A549 (cell line): ENCODE measurements around the gene CENPM. TPM values are rescaled to one million over a fixed set of nuclear protein-coding genes. Genes with fewer than 3 reads are reported as not detected.

Source experiments
- ATAC-seq, 2 experiments: fragments of 200-7000 bp in 1 of 2; fragments of >200 bp in 1 of 2; cut with Nextera tagmentation in 1 of 2; cut with Tn5 transposase in 1 of 2; 3 replicates each; pipeline versions ENCODE4 v1.8.0 to v1.9.1; 2018 to 2020; ENCODE audit warnings: mild to moderate bottlenecking in 1 of 2, moderate library complexity in 1 of 2
- CTCF ChIA-PET: fragments of 300-600 bp; sonication (Branson Sonifier 250); formaldehyde crosslinking; extraction: SDS; loops from one replicate; lab custom pipeline; 2021; ENCODE audit warnings: antibody characterized with exemption, inconsistent platforms; lab: Yijun Ruan, JAX
- POLR2A ChIA-PET: fragments of 350-600 bp; formaldehyde crosslinking; extraction: SDS; loops from one replicate; lab custom pipeline; 2021; ENCODE audit warnings: antibody characterized with exemption, inconsistent platforms; lab: Yijun Ruan, JAX
- DNase-seq, 2 experiments: peaks; one replicate each; pipeline versions ENCODE4 v3.0.0 to v3.0.0-alpha.2; 2011 to 2016; ENCODE audit warnings: low read depth in 1 of 2, low spot score in 1 of 2
- FAIRE-seq: peaks from 2 replicates; lab custom pipeline; 2011; peaks lifted over from hg19 to GRCh38; lab: Jason Lieb, UNC
- H3K27ac ChIP-seq, 2 experiments: fragments of >200 bp; sonication (Bioruptor Twin); formaldehyde crosslinking; 3 replicates each; pipeline ENCODE4 v1.5.1; 2016 to 2017
- H3K4me1 ChIP-seq: fragments of >200 bp; sonication (Bioruptor Twin); formaldehyde crosslinking; 3 replicates; pipeline ENCODE4 v1.6.1; 2016
- H3K4me2 ChIP-seq: fragments of >200 bp; sonication (Bioruptor Twin); formaldehyde crosslinking; 3 replicates; pipeline ENCODE4 v1.6.1; 2016
- H3K4me3 ChIP-seq: fragments of >200 bp; sonication (Bioruptor Twin); formaldehyde crosslinking; 3 replicates; pipeline ENCODE4 v1.5.1; 2016
- H3K9me3 ChIP-seq: fragments of >200 bp; sonication (Bioruptor Twin); formaldehyde crosslinking; 3 replicates; pipeline ENCODE4 v1.6.1; 2016
- CEBPB ChIP-seq, 2 experiments: fragments of >200 bp in 1 of 2; sonication (Bioruptor Twin) in 1 of 2; formaldehyde crosslinking in 1 of 2; IDR thresholded peaks; 2 replicates each; pipeline ENCODE4 v1.6.1; 2012 to 2016
- ESRRA ChIP-seq: fragments of 150-350 bp; IDR thresholded peaks from 2 replicates; pipeline ENCODE4 v1.6.1; 2014; ENCODE audit warnings: mild to moderate bottlenecking, low read length, borderline replicate concordance
- HEYL ChIP-seq: fragments of 250-450 bp; sonication (Bioruptor Pico); IDR thresholded peaks from 2 replicates; pipeline ENCODE4 v1.8.0; 2021; ENCODE audit warnings: mild to moderate bottlenecking, moderate library complexity
- HOXA7 ChIP-seq: fragments of 250-450 bp; sonication (Bioruptor Pico); IDR thresholded peaks from 2 replicates; pipeline ENCODE4 v1.5.0; 2020; ENCODE audit warnings: mild to moderate bottlenecking, moderate library complexity
- HOXB5 ChIP-seq: fragments of 250-450 bp; sonication (Bioruptor Pico); IDR thresholded peaks from 2 replicates; pipeline ENCODE4 v1.5.0; 2020; ENCODE audit warnings: mild to moderate bottlenecking, moderate library complexity
- MYC ChIP-seq: IDR thresholded peaks from 2 replicates; pipeline ENCODE4 v1.6.1; 2012; ENCODE audit warnings: mild to moderate bottlenecking, inconsistent platforms, low read length, improper control_type of control experiment, borderline replicate concordance
- NPAS2 ChIP-seq: fragments of 250-450 bp; sonication (Bioruptor Pico); IDR thresholded peaks from 2 replicates; pipeline ENCODE4 v1.8.0; 2022; ENCODE audit warnings: mild to moderate bottlenecking, moderate library complexity, borderline replicate concordance
- RCOR1 ChIP-seq: fragments of 150-350 bp; IDR thresholded peaks from 2 replicates; pipeline ENCODE4 v1.6.1; 2014; ENCODE audit warnings: antibody characterized with exemption, low read length, low read depth
- SMC3 ChIP-seq: fragments of >200 bp; sonication (Bioruptor Twin); formaldehyde crosslinking; IDR thresholded peaks from 3 replicates; pipeline ENCODE4 v1.6.1; 2018; ENCODE audit warnings: inconsistent platforms
- TP53 ChIP-seq: fragments of 250-450 bp; sonication (Bioruptor Pico); IDR thresholded peaks from 2 replicates; pipeline ENCODE4 v1.5.0; 2021; ENCODE audit warnings: mild to moderate bottlenecking, moderate library complexity
- ZC3H11A ChIP-seq: fragments of 450-650 bp; IDR thresholded peaks from 2 replicates; pipeline ENCODE4 v1.6.1; 2014; ENCODE audit warnings: antibody characterized with exemption, mild to moderate bottlenecking
- ZNF302 ChIP-seq: fragments of 250-450 bp; sonication (Bioruptor Pico); IDR thresholded peaks from 2 replicates; pipeline ENCODE4 v1.9.0; 2021; ENCODE audit warnings: inconsistent platforms, mild to moderate bottlenecking, moderate library complexity
- WGBS: methylation state at CpG from one replicate; pipeline ENCODE4 v1.1.6; 2017; ENCODE audit errors: missing lambda C conversion rate; 5-methylcytosine and 5-hydroxymethylcytosine counted together
- polyA plus RNA-seq, 4 experiments: library from polyadenylated mRNA; depleted of rRNA in 3 of 4; stranded (reverse); fragments of >200 nt; fragmentation: RNase III in 1 of 4; extraction: RNeasy Plus Mini Kit Qiagen cat#74134 plus additional on column Dnase treatment in 1 of 4; gene quantifications; 2 replicates in 3 of 4; 3 replicates in 1 of 4; pipeline ENCODE4 v1.2.3, GENCODE V29; 2011 to 2017
- TF ChIP-seq, protein P1 (sequence below): fragments of 150-350 bp; IDR thresholded peaks from 2 replicates; pipeline ENCODE4 v1.6.1; 2014; ENCODE audit warnings: low read depth, mild to moderate bottlenecking, low read length
- TF ChIP-seq, protein P2 (sequence below): IDR thresholded peaks from 2 replicates; pipeline ENCODE4 v1.6.1; 2012; ENCODE audit warnings: low read depth, borderline replicate concordance
- TF ChIP-seq, protein P3 (sequence below): fragments of 250-450 bp; sonication (Bioruptor Pico); IDR thresholded peaks from 2 replicates; pipeline ENCODE4 v1.5.0; 2020; ENCODE audit warnings: low read depth, mild to moderate bottlenecking, moderate library complexity
- TF ChIP-seq, protein P4 (sequence below): fragments of >200 bp; sonication (Bioruptor Twin); formaldehyde crosslinking; IDR thresholded peaks from 3 replicates; pipeline ENCODE4 v1.6.1; 2016
- TF ChIP-seq, protein P5 (sequence below): fragments of 450-650 bp; IDR thresholded peaks from 2 replicates; pipeline ENCODE4 v1.6.1; 2014; ENCODE audit warnings: antibody characterized with exemption

CENPM gene
- polyA plus RNA-seq, 2 of the 4 experiments (the other 2 are of a cell fraction) = 22.3 to 40.1 TPM

DNA sequence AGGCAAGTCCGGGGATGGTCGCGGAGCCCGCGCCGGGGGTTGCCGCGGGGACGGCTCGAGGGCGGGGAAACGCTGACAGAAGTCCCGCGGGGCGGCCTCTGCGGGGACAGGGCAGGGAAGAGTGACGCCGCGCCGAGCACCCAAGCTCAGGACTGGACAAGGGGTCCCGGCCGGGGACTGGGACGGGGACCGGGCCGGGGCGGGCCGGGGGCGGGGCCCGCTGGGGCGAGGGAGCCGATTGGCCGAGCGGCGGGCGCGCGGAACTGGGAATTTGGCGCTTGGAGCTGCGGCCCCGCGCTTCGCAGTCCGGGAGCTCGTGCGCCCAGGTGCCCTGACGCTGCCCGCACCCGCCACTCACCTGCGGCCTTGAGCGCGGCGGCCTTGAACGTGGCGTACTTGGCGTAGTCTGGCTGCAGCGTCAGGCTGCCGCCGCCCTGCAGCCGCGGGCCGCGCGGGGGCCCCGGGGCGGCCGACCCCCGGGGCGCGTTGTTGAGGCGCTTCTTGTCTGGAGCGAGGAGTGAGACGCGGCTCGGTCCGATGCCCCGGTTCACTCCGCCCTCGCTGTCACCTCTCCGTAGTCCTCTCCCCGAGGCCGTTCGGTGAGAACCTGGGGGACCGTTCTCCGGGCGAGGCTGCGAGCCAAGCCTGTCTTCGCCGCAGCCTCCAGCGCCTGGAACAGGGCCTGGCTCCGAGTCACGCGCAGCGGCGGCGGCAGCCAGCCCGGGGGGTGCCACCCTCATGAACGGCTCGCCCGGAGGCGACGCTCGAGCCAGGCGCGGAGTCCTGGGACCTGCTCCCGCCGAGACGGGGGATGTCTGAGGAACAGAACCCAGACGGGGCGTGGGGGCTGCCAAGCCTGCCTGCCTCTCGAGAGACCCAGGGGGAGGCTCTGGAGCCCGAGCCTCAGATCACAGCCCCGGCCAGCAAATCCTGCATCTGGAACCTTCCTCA, 36.6 kb downstream of the CENPM start:
- CTCF ChIA-PET = no interaction called here
- no peak for DNase-seq
- no peaks in the 10 kb centered on the region; the same call in 2 of the 3 replicates for H3K4me1 ChIP-seq
- no peak overlapping the region for H3K27ac ChIP-seq
- TF ChIP-seq HOXA7 (no peak), ZNF302 (CRISPR knock-in tag) (no peak), NPAS2 (CRISPR knock-in tag) (no peak), TP53 (no peak), ESRRA (no peak), HOXB5 (CRISPR knock-in tag) (no peak), RCOR1 (no peak), MYC (no peak)
- TF ChIP-seq, protein P1, sequence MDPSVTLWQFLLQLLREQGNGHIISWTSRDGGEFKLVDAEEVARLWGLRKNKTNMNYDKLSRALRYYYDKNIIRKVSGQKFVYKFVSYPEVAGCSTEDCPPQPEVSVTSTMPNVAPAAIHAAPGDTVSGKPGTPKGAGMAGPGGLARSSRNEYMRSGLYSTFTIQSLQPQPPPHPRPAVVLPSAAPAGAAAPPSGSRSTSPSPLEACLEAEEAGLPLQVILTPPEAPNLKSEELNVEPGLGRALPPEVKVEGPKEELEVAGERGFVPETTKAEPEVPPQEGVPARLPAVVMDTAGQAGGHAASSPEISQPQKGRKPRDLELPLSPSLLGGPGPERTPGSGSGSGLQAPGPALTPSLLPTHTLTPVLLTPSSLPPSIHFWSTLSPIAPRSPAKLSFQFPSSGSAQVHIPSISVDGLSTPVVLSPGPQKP = no peak
- TF ChIP-seq, protein P2, sequence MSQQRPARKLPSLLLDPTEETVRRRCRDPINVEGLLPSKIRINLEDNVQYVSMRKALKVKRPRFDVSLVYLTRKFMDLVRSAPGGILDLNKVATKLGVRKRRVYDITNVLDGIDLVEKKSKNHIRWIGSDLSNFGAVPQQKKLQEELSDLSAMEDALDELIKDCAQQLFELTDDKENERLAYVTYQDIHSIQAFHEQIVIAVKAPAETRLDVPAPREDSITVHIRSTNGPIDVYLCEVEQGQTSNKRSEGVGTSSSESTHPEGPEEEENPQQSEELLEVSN = no peak
- TF ChIP-seq, protein P3, sequence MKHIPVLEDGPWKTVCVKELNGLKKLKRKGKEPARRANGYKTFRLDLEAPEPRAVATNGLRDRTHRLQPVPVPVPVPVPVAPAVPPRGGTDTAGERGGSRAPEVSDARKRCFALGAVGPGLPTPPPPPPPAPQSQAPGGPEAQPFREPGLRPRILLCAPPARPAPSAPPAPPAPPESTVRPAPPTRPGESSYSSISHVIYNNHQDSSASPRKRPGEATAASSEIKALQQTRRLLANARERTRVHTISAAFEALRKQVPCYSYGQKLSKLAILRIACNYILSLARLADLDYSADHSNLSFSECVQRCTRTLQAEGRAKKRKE (CRISPR knock-in tag) = no peak
- ATAC-seq = no peak
- POLR2A ChIA-PET = no interaction called here
- H3K4me2 ChIP-seq = no peak overlapping the region
- 98% methylated on average over 25 of the region's 112 CpGs for whole genome bisulfite sequencing
- H3K4me3 ChIP-seq = no peak overlapping the region
- H3K9me3 ChIP-seq = no peaks in the 10 kb centered on the region
- FAIRE-seq = no peak

DNA sequence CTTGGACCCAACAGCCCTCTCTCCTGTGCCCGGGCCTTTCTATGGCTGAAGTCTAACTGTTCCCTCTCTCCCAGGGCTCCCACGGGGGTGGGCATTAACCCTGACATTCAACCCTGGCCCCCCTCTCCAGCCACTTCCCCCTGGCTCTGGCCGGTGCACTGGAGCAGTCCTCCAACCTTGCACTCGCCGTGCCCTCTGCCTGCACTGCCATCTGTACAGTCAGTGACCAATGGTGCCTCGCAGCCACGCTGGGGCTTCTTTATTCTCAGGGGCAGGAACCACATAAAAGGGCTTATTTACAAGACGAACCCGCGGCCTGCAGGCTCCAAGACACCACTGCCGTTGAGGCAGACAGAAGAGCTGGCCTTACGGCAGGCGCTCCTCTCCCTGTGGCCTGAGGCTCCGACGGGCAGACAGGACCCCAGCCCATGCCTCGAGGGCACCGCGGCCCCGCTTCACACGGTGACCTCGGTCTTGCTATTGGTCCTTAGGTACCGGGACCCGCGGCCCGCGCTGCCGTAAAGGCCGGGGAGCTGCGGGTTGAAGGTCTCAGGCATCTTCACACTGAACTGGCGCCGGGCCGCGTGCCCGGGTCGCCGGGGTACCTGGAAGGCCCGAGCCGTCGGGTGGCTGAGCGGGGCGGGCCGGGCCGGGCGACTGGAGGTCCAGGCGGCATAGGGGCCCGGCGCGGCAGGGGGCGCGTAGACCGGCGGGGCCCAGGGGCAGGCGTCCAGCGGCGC, 37.5 kb downstream of the CENPM start:
- ChIA-PET POLR2A (no interaction called here), CTCF (interaction anchor here (2.0 kb wide), 1 partner anchor 17 kb away, joined by 11 read pairs; the partner anchor contains the start of gene TNFRSF13C)
- Histone ChIP-seq H3K4me3 (no peak overlapping the region), H3K9me3 (no peaks in the 10 kb centered on the region), H3K4me2 (no peak overlapping the region), H3K4me1 (no peaks in the 10 kb centered on the region; the same call in 2 of the 3 replicates), H3K27ac (no peak overlapping the region)
- DNase-seq (no peak), ATAC-seq (no peak), FAIRE-seq (no peak)
- TF ChIP-seq ESRRA = no peak
- TF ChIP-seq, protein P1 = no peak
- 89% methylated on average over 27 of the region's 55 CpGs for WGBS

DNA sequence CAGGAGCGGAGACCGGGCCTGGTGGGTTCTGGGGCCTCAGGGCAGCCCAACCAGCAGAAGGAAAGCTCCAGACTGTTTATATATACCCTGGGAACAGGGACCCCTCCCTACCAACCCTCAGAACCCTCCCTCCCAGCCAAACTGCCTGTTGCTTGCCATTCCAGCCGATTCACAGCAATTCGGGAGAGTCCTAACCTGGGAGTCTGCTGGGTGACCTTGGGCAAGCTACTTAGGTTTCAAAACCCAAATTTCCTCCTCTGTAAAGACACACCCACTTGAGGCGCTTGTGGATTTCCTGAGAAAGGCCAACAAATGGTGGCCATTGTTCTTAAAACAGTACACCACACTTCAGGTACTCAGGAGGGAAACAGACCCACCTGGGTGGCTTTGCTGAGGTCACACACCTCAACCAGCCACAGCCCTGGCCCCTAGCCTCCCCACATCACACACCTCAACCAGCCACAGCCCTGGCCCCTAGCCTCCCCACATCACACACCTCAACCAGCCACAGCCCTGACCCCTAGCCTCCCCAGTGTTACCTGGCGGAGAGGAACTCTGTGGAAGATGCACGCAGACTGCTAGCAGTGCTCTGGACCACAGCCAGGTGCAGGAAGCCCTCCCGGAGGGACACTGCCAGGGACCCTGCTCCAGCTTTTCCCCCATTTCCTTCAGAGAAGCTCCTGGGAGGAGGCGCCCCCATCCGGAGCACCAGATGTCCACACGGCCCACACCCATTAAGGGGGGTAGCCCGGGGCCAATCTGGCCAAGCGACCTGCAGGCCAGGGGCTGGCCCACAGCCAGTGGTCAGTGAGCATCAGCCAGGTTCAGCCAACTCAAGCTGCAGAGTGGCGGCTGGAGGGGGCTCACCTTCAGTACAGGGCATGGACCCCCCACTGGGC, 38.3 kb downstream of the CENPM start:
- Histone ChIP-seq H3K9me3 (no peaks in the 10 kb centered on the region), H3K4me1 (no peaks in the 10 kb centered on the region), H3K27ac (no peak overlapping the region), H3K4me2 (no peak overlapping the region), H3K4me3 (no peak overlapping the region)
- DNase-seq (no peak), ATAC-seq (no peak), FAIRE-seq (no peak)
- POLR2A ChIA-PET = no interaction called here
- 89% methylated on average over 4 of the region's 14 CpGs for WGBS
- TF ChIP-seq CEBPB (IDR thresholded peaks at IDR 0.05) = no peak
- TF ChIP-seq, protein P4, sequence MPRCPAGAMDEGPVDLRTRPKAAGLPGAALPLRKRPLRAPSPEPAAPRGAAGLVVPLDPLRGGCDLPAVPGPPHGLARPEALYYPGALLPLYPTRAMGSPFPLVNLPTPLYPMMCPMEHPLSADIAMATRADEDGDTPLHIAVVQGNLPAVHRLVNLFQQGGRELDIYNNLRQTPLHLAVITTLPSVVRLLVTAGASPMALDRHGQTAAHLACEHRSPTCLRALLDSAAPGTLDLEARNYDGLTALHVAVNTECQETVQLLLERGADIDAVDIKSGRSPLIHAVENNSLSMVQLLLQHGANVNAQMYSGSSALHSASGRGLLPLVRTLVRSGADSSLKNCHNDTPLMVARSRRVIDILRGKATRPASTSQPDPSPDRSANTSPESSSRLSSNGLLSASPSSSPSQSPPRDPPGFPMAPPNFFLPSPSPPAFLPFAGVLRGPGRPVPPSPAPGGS = no peak
- TF ChIP-seq, protein P5, sequence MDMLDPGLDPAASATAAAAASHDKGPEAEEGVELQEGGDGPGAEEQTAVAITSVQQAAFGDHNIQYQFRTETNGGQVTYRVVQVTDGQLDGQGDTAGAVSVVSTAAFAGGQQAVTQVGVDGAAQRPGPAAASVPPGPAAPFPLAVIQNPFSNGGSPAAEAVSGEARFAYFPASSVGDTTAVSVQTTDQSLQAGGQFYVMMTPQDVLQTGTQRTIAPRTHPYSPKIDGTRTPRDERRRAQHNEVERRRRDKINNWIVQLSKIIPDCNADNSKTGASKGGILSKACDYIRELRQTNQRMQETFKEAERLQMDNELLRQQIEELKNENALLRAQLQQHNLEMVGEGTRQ = no peak
- no peak for TF ChIP-seq ZC3H11A
- no peak for TF ChIP-seq HEYL (CRISPR knock-in tag)
- no peak for TF ChIP-seq NPAS2 (CRISPR knock-in tag)
- no peak for TF ChIP-seq SMC3
- CTCF ChIA-PET = interaction anchor here (0.5 to 2.0 kb wide), 3 partner anchors 9 to 194 kb away, joined by 3 to 11 read pairs (median 5); partner anchors contain the start of gene TNFRSF13C
